Erythroblast (primary cell): ENCODE data around the gene RBCK1.

Experiments
- GATA1 ChIP-seq: IDR thresholded peaks from 2 replicates; pipeline ENCODE4 v1.6.1; 2011; ENCODE audit warnings: low read depth, mild to moderate bottlenecking, control low read depth, low read length, moderate library complexity
- POLR2A ChIP-seq: IDR thresholded peaks from 2 replicates; pipeline ENCODE4 v1.6.1; 2011; ENCODE audit warnings: mild to moderate bottlenecking, low read length

DNA sequence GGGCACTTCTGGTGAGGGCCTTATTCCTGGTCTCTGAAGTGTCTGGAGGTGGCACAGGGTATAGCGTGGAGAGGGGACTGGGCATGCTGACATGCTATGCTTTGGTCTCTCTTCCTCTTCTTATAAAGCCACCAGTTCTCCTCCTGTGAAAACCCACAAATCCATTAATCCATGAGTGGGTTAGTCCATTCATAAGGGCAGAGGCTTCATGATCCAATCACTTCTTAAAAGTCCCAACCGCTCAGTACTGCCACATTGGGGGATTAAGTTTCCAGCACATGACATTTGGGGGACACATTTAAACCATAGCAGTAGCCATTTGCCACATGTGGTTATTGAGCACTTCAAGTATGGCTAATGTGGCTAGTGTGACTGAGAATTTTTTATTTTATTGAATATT, 31.3 kb upstream of the RBCK1 start:
- TF ChIP-seq POLR2A = no peak
- no peak for TF ChIP-seq GATA1
